HepG2 (cell line): ENCODE results near the gene MS4A2. TPM values are rescaled to one million over a fixed set of nuclear protein-coding genes. Genes with fewer than 3 reads are reported as not detected.

ENCODE experiments used
- ATAC-seq: fragments of 200-7000 bp; cut with Tn5 transposase; 3 replicates; pipeline ENCODE4 v1.9.1; 2020; ENCODE audit warnings: mild to moderate bottlenecking, moderate library complexity
- BruUV-seq: library from RNA; stranded (reverse); fragments of 400-500 nt; replicated peaks from 2 replicates; lab custom pipeline; 2021; lab: Mats Ljungman, UMichigan
- CTCF ChIA-PET: fragments of 300-600 bp; formaldehyde crosslinking; extraction: SDS; loops from one replicate; lab custom pipeline; 2021; ENCODE audit warnings: low total read pairs, inconsistent platforms, low intra/inter-chr PET ratio; lab: Yijun Ruan, JAX
- POLR2A ChIA-PET: fragments of 350-600 bp; sonication (Branson Sonifier 250); formaldehyde crosslinking; loops from one replicate; lab custom pipeline; 2020; ENCODE audit warnings: antibody characterized with exemption, inconsistent platforms; lab: Yijun Ruan, JAX
- DNase-seq: peaks from one replicate; pipeline ENCODE4 v3.0.0-alpha.2; 2015; ENCODE audit warnings: low spot score
- FAIRE-seq: peaks from 3 replicates; lab custom pipeline; 2011; peaks lifted over from hg19 to GRCh38; lab: Jason Lieb, UNC
- H2AFZ ChIP-seq: one replicate; pipeline ENCODE4 v1.6.1; 2011; ENCODE audit warnings: low read length, inconsistent platforms
- H3K27ac ChIP-seq: fragments of 300-600 bp; 3 replicates; pipeline ENCODE4 v1.8.0; 2011; ENCODE audit warnings: mixed run types, mild to moderate bottlenecking, mixed read lengths, low read length, inconsistent platforms; ENCODE audit not compliant: insufficient read depth; ENCODE audit errors: extremely low read length
- H3K27me3 ChIP-seq, 2 experiments: fragments of 200-600 bp in 1 of 2; 2 replicates in 1 of 2; 3 replicates in 1 of 2; pipeline versions ENCODE4 v1.6.0 to v1.8.0; 2011; ENCODE audit warnings: low read length in 2 of 2, mild to moderate bottlenecking in 2 of 2, moderate library complexity in 2 of 2, inconsistent platforms in 1 of 2; ENCODE audit not compliant: insufficient read depth in 2 of 2, control insufficient read depth in 1 of 2
- H3K36me3 ChIP-seq, 2 experiments: fragments of 200-600 bp in 1 of 2; replicated peaks in 1 of 2; 2 replicates in 1 of 2; 3 replicates in 1 of 2; pipeline versions ENCODE4 v1.5.1 to v1.8.0; 2011; ENCODE audit warnings: low read length in 2 of 2, inconsistent platforms in 1 of 2; ENCODE audit not compliant: insufficient read depth in 2 of 2, control insufficient read depth in 1 of 2
- H3K4me1 ChIP-seq: 2 replicates; pipeline ENCODE4 v1.5.1; 2012; ENCODE audit warnings: low read length, inconsistent platforms; ENCODE audit not compliant: insufficient read depth
- H3K4me2 ChIP-seq: 2 replicates; pipeline ENCODE4 v1.6.0; 2011; ENCODE audit warnings: low read depth, low read length, inconsistent platforms
- H3K4me3 ChIP-seq, 3 experiments: fragments of 200-600 bp in 1 of 3; sonication (generic), shearing (Covaris generic) in 1 of 3; replicated peaks in 1 of 3; 2 replicates each; pipeline ENCODE4 v1.5.1; 2011 to 2016; ENCODE audit warnings: low read length in 3 of 3, inconsistent platforms in 2 of 3, low read depth in 2 of 3, mild to moderate bottlenecking in 2 of 3, control low read depth in 1 of 3, mixed read lengths in 1 of 3; ENCODE audit not compliant: insufficient read depth in 1 of 3
- H3K79me2 ChIP-seq: one replicate; pipeline ENCODE4 v1.6.1; 2011; ENCODE audit warnings: low read length, inconsistent platforms; ENCODE audit not compliant: insufficient read depth
- H3K9ac ChIP-seq: 2 replicates; pipeline ENCODE4 v1.6.0; 2011; ENCODE audit warnings: mild to moderate bottlenecking, low read depth, low read length, inconsistent platforms; ENCODE audit not compliant: insufficient read depth
- H3K9me3 ChIP-seq: 2 replicates; pipeline ENCODE4 v1.5.1; 2012; ENCODE audit warnings: mild to moderate bottlenecking, low read length
- H4K20me1 ChIP-seq: 2 replicates; pipeline ENCODE4 v1.6.0; 2011; ENCODE audit warnings: inconsistent platforms, mild to moderate bottlenecking, low read length, moderate library complexity; ENCODE audit not compliant: insufficient read depth
- KMT2B ChIP-seq: IDR thresholded peaks from 2 replicates; pipeline ENCODE4 v1.6.1; 2016; ENCODE audit warnings: missing genetic modification reagents, missing compliant biosample characterization
- NONO ChIP-seq, 2 experiments: fragments of 450-650 bp in 1 of 2; sonication (generic) in 1 of 2; formaldehyde crosslinking in 1 of 2; IDR thresholded peaks in 1 of 2; conservative IDR thresholded peaks in 1 of 2; 2 replicates each; pipeline versions ENCODE4 v1.6.1 to v1.8.0; 2017 to 2022; ENCODE audit warnings: mild to moderate bottlenecking in 1 of 2, missing genetic modification reagents in 1 of 2, moderate library complexity in 1 of 2
- PHF8 ChIP-seq: sonication (generic); formaldehyde crosslinking; IDR thresholded peaks from 2 replicates; pipeline ENCODE4 v1.5.0; 2020; ENCODE audit warnings: missing genetic modification reagents
- SMARCE1 ChIP-seq: fragments of 450-650 bp; IDR thresholded peaks from 2 replicates; pipeline ENCODE4 v1.6.1; 2017; ENCODE audit warnings: borderline replicate concordance
- ZBTB49 ChIP-seq: sonication (generic); formaldehyde crosslinking; IDR thresholded peaks from 2 replicates; pipeline ENCODE4 v1.4.0; 2020; ENCODE audit warnings: missing genetic modification reagents, borderline replicate concordance
- ZFYVE20 ChIP-seq: sonication (generic); formaldehyde crosslinking; IDR thresholded peaks from 2 replicates; pipeline ENCODE4 v1.8.0; 2023; ENCODE audit warnings: low read depth, mild to moderate bottlenecking, moderate library complexity, missing genetic modification reagents, borderline replicate concordance
- ZNF772 ChIP-seq: sonication (generic); formaldehyde crosslinking; IDR thresholded peaks from 2 replicates; pipeline ENCODE4 v1.5.0; 2020; ENCODE audit warnings: mild to moderate bottlenecking, missing genetic modification reagents
- WGBS: methylation state at CpG from one replicate; pipeline ENCODE4 v1.1.6; 2017; ENCODE audit warnings: low lambda C conversion rate; 5-methylcytosine and 5-hydroxymethylcytosine counted together
- in situ Hi-C: cut with HindIII; loops from 2 replicates; pipeline ENCODE4 v1.10.0; 2017; ENCODE audit warnings: low pct_unique_long_range_greater_than_20kb; ENCODE audit not compliant: extremely low pct_ligation_motif_present
- intact Hi-C: fragments of 100-400 bp; cut with micrococcal nuclease; formaldehyde crosslinking; loops from one replicate; pipeline ENCODE4 v1.10.0; 2022; ENCODE audit not compliant: unreplicated experiment
- polyA plus RNA-seq, 8 experiments: library from polyadenylated mRNA; depleted of rRNA in 3 of 8; stranded (reverse) in 7 of 8; unstranded in 1 of 8; fragments of >200 nt; fragmentation: Illumina TruSeq in 4 of 8; extraction: Trizol in 4 of 8; gene quantifications; 2 replicates each; pipeline versions ENCODE4 v1.2.1 to v1.2.3, GENCODE V29; 2011 to 2016; ENCODE audit warnings: low read depth in 4 of 8, missing spikeins in 1 of 8, mixed read lengths in 1 of 8; ENCODE audit not compliant: insufficient read depth in 1 of 8
- total RNA-seq, 5 experiments: library from RNA; depleted of rRNA; stranded (reverse); fragments of >200 nt; fragmentation: Illumina TruSeq; extraction: Trizol; gene quantifications; 2 replicates each; pipeline ENCODE4 v1.2.3, GENCODE V29; 2016; ENCODE audit warnings: low read depth in 1 of 5
- TF ChIP-seq, protein P1 (sequence below): sonication (generic); formaldehyde crosslinking; IDR thresholded peaks from 2 replicates; pipeline ENCODE4 v1.5.1; 2020; ENCODE audit warnings: mild to moderate bottlenecking, missing genetic modification reagents, borderline replicate concordance
- TF ChIP-seq, protein P2 (sequence below), 2 experiments: sonication (generic) in 1 of 2; formaldehyde crosslinking in 1 of 2; IDR thresholded peaks; 2 replicates each; pipeline versions ENCODE4 v1.6.1 to v1.9.0; 2014 to 2022; ENCODE audit warnings: antibody characterized with exemption in 1 of 2, borderline replicate concordance in 1 of 2, inconsistent platforms in 1 of 2, low read depth in 1 of 2, missing genetic modification reagents in 1 of 2

Gene MS4A2
- total and polyA plus RNA-seq, 2 of the 13 experiments (the other 11 are each of a cell fraction or from before 2014, with no cell fraction given), result not detected

DNA sequence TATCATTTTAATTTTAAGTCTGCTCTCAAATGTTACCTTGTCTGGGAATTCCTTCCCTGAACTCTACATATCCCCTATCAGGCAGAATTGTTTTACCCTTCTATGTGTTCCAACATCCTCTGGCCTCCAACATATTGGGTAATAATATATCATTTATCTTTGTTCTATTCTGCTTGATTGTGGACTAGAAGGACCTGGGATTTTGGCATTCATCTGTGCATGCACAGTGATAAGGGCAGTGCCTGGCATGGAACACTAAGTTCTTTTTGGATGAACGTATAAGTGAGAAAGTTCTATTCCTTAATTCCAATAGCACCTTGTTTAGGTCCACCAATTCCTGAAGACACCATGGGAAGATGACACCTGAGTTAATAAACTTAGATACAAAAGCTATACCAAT, 1.2 kb upstream of the MS4A2 start:
- Histone ChIP-seq H3K4me2 (no peak overlapping the region), H3K79me2 (no peaks in the 10 kb centered on the region), H3K27me3 (no peaks in the 10 kb centered on the region), H3K9me3 (no peaks in the 10 kb centered on the region), H3K27ac (no peak overlapping the region), H3K4me3 (no peak overlapping the region), H3K36me3 (no peaks in the 10 kb centered on the region), H4K20me1 (no peaks in the 10 kb centered on the region), H3K9ac (no peak overlapping the region), H2AFZ (no peak overlapping the region), H3K4me1 (no peaks in the 10 kb centered on the region)
- CTCF ChIA-PET, result no interaction called here
- no peak for FAIRE-seq
- no peak for TF ChIP-seq ZNF772 (CRISPR knock-in tag)
- no peak for TF ChIP-seq NONO (IDR thresholded peaks at IDR 0.05)
- TF ChIP-seq NONO (CRISPR knock-in tag; conservative IDR thresholded peaks at IDR 0.05), result no peak
- TF ChIP-seq, protein P1, sequence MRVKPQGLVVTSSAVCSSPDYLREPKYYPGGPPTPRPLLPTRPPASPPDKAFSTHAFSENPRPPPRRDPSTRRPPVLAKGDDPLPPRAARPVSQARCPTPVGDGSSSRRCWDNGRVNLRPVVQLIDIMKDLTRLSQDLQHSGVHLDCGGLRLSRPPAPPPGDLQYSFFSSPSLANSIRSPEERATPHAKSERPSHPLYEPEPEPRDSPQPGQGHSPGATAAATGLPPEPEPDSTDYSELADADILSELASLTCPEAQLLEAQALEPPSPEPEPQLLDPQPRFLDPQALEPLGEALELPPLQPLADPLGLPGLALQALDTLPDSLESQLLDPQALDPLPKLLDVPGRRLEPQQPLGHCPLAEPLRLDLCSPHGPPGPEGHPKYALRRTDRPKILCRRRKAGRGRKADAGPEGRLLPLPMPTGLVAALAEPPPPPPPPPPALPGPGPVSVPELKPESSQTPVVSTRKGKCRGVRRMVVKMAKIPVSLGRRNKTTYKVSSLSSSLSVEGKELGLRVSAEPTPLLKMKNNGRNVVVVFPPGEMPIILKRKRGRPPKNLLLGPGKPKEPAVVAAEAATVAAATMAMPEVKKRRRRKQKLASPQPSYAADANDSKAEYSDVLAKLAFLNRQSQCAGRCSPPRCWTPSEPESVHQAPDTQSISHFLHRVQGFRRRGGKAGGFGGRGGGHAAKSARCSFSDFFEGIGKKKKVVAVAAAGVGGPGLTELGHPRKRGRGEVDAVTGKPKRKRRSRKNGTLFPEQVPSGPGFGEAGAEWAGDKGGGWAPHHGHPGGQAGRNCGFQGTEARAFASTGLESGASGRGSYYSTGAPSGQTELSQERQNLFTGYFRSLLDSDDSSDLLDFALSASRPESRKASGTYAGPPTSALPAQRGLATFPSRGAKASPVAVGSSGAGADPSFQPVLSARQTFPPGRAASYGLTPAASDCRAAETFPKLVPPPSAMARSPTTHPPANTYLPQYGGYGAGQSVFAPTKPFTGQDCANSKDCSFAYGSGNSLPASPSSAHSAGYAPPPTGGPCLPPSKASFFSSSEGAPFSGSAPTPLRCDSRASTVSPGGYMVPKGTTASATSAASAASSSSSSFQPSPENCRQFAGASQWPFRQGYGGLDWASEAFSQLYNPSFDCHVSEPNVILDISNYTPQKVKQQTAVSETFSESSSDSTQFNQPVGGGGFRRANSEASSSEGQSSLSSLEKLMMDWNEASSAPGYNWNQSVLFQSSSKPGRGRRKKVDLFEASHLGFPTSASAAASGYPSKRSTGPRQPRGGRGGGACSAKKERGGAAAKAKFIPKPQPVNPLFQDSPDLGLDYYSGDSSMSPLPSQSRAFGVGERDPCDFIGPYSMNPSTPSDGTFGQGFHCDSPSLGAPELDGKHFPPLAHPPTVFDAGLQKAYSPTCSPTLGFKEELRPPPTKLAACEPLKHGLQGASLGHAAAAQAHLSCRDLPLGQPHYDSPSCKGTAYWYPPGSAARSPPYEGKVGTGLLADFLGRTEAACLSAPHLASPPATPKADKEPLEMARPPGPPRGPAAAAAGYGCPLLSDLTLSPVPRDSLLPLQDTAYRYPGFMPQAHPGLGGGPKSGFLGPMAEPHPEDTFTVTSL (CRISPR knock-in tag), result no peak
- no peak for TF ChIP-seq ZFYVE20 (CRISPR knock-in tag)
- TF ChIP-seq, protein P2, sequence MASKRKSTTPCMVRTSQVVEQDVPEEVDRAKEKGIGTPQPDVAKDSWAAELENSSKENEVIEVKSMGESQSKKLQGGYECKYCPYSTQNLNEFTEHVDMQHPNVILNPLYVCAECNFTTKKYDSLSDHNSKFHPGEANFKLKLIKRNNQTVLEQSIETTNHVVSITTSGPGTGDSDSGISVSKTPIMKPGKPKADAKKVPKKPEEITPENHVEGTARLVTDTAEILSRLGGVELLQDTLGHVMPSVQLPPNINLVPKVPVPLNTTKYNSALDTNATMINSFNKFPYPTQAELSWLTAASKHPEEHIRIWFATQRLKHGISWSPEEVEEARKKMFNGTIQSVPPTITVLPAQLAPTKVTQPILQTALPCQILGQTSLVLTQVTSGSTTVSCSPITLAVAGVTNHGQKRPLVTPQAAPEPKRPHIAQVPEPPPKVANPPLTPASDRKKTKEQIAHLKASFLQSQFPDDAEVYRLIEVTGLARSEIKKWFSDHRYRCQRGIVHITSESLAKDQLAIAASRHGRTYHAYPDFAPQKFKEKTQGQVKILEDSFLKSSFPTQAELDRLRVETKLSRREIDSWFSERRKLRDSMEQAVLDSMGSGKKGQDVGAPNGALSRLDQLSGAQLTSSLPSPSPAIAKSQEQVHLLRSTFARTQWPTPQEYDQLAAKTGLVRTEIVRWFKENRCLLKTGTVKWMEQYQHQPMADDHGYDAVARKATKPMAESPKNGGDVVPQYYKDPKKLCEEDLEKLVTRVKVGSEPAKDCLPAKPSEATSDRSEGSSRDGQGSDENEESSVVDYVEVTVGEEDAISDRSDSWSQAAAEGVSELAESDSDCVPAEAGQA (IDR thresholded peaks at IDR 0.05; ENCODE audit: low read depth), result no peak
- TF ChIP-seq, protein P2 (CRISPR knock-in tag; IDR thresholded peaks at IDR 0.05; ENCODE audit: borderline replicate concordance), result no peak
- no peak for TF ChIP-seq PHF8 (CRISPR knock-in tag)
- TF ChIP-seq SMARCE1, result no peak
- TF ChIP-seq KMT2B (CRISPR knock-in tag), result no peak
- TF ChIP-seq ZBTB49 (CRISPR knock-in tag), result no peak
- intact Hi-C loops (no loop called here), in situ Hi-C loops (no loop called here)
- POLR2A ChIA-PET, result no interaction called here
- DNase-seq, result no peak
- 46% methylated on average over 1 of the region's 1 CpG for WGBS
- BruUV-seq, result no TSS peak
- no peak for ATAC-seq
